Activated T-helper 2 cell treated with anti-CD3 and anti-CD28 coated beads, Interferon-gamma antibody, Interleukin-2, Interleukin-4, amounts not matched to agents 10 μg/mL and 5 μg/mL and 100 μg/mL, durations not matched to agents 14 hours and 24 hours and 36 hours (primary cell): Measurements from ENCODE around the gene SPTBN4. TPM values are rescaled to one million over a fixed set of nuclear protein-coding genes. Genes with fewer than 3 reads are reported as not detected.
"Not testable (repeated sequence)": the region's sequence is repeated elsewhere in the genome, so short reads cannot be mapped to it uniquely, and the experiment has no call there.

Experiments
- DNase-seq: peaks from one replicate; pipeline ENCODE4 v3.0.0; 2021; ENCODE audit warnings: low spot score
- H3K27ac Mint-ChIP-seq: one replicate; pipeline ENCODE4 v1.8.0; 2021; ENCODE audit warnings: mixed read lengths
- H3K27me3 Mint-ChIP-seq: one replicate; pipeline ENCODE4 v1.8.0; 2021; ENCODE audit warnings: low read depth, mixed read lengths
- H3K36me3 Mint-ChIP-seq: one replicate; pipeline ENCODE4 v1.8.0; 2021; ENCODE audit warnings: low read depth, mixed read lengths
- H3K4me1 Mint-ChIP-seq: one replicate; pipeline ENCODE4 v1.8.0; 2021; ENCODE audit warnings: low read depth, mixed read lengths
- H3K4me3 Mint-ChIP-seq: one replicate; pipeline ENCODE4 v1.8.0; 2021; ENCODE audit warnings: low read depth, mild to moderate bottlenecking, moderate library complexity, mixed read lengths
- H3K9me3 Mint-ChIP-seq: one replicate; pipeline ENCODE4 v1.8.0; 2021; ENCODE audit warnings: mixed read lengths
- intact Hi-C: fragments of 100-400 bp; cut with micrococcal nuclease; formaldehyde crosslinking; loops from one replicate; pipeline ENCODE4 v1.15.1; 2023
- total RNA-seq: library from RNA; stranded (reverse); gene quantifications from 2 replicates; pipeline ENCODE4 v1.2.3, GENCODE V29; 2022

SPTBN4 gene
- total RNA-seq, 1 donor from 2014 or later = 0.30 TPM

DNA sequence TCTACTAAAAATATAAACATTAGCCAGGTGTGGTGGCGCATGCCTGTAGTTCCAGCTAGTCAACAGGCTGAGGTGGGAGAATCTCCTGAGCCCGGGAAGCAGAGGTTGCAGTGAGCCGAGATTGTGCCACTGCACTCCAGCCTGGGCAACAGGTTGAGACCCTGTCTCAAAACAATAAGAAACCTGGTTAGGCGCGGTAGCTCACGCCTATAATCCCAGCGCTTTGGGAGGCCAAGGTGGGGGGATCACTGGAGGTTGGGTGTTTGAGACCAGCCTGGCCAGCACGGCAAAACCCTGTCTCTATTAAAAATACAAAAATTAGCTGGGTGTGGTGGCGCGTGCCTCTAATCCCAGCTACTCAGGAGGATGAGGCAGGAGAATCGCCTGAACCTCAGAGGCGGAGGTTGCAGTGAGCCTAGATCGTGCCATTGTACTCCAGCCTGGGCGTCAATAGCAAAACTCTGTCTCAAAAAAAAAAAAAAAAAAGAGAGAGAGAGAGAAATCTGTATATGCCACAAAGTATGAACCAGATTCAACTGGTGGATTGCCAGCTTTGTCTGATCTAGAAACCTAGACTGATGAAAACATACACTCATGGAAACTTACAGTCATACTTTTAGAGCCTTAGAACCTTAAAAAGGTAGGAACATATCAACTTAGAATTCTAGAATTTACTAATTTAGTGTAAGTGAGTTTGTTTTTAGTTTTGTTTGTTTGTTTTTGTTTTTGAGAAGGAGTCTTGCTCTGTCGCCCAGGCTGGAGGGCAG lies 9.3 kb downstream of the SPTBN4 start:
- DNase-seq, H3K27ac Mint-ChIP-seq, H3K27me3 Mint-ChIP-seq, H3K9me3 Mint-ChIP-seq, H3K4me3 Mint-ChIP-seq, H3K4me1 Mint-ChIP-seq, H3K36me3 Mint-ChIP-seq, intact Hi-C loops: not testable (repeated sequence)

DNA sequence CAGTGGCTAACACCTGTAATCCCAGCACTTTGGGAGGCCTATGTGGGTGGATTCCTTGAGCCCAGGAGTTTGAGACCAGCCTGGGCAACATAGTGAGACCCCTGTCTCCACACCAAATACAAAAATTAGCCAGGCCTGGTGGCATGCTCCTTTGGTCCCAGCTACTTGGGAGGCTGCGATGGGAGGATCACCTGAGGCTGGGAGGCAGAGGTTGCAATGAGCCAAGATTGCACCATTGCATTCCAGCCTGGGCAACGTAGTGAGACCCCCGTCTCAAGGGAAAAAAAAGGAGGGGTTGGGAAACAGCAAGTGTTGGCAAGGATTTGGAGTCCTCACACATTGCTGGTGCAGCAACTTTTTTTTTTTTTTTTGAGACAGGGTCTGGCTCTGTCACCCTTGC lies 19.2 kb downstream of the SPTBN4 start:
- Mint-ChIP-seq H3K4me1 (peaks cover 9% of the 10 kb centered on the region), H3K27me3 (peaks cover 3% of the 10 kb centered on the region), H3K9me3 (no peaks in the 10 kb centered on the region), H3K36me3 (no peaks in the 10 kb centered on the region), H3K27ac (no peak overlapping the region), H3K4me3 (no peak overlapping the region)
- intact Hi-C loops = no loop called here
- no peak for DNase-seq

DNA sequence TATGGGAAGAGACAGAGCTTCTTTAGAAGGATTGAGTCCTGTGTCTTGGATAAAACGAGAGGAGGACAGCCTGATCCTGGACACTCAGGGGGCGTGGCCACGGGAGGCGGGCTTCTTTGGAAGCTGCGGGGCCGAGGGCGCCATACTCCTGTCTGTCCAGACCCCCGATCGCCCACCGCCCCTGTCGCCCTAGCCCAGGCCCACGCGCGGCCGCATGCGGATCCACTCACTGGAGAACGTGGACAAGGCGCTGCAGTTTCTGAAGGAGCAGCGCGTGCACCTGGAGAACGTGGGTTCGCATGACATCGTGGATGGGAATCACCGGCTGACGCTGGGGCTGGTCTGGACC lies 23.1 kb downstream of the SPTBN4 start:
- H3K4me3 Mint-ChIP-seq = no peak overlapping the region

DNA sequence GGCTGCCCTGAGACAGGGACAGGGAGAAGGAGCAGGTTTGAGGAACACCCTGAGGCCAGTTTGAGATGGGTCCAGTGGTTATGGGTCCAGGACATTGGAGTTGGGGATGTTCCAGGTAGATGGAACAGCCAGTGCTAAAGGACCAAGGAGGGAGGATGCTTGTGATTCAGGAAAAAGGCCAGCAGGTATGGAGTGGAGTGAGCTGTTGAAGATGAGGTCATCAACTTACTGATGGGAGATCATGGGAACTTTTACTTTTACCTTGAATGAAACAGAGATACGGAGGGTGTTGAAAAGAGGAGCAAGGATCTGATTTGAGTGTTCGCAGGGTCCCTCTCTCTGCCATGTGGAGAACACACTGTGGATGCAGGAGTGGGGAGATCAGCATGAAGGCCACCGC lies 25.5 kb downstream of the SPTBN4 start:
- H3K4me1 Mint-ChIP-seq = peaks cover 7% of the 10 kb centered on the region
- H3K9me3 Mint-ChIP-seq = no peaks in the 10 kb centered on the region
- H3K27ac Mint-ChIP-seq = no peak overlapping the region
- intact Hi-C loops = no loop called here
- no peak for DNase-seq
- no peak overlapping the region for H3K4me3 Mint-ChIP-seq
- peaks cover 8% of the 10 kb centered on the region for H3K27me3 Mint-ChIP-seq
- H3K36me3 Mint-ChIP-seq = no peaks in the 10 kb centered on the region

More for the DNA sequence above, 23.1 kb downstream of the SPTBN4 start:
- DNase-seq = no peak
- H3K27me3 Mint-ChIP-seq = peaks cover 10% of the 10 kb centered on the region
- no peak overlapping the region for H3K27ac Mint-ChIP-seq
- peaks cover 9% of the 10 kb centered on the region for H3K4me1 Mint-ChIP-seq
- H3K36me3 Mint-ChIP-seq = no peaks in the 10 kb centered on the region
- no peaks in the 10 kb centered on the region for H3K9me3 Mint-ChIP-seq
- intact Hi-C loops = no loop called here

DNA sequence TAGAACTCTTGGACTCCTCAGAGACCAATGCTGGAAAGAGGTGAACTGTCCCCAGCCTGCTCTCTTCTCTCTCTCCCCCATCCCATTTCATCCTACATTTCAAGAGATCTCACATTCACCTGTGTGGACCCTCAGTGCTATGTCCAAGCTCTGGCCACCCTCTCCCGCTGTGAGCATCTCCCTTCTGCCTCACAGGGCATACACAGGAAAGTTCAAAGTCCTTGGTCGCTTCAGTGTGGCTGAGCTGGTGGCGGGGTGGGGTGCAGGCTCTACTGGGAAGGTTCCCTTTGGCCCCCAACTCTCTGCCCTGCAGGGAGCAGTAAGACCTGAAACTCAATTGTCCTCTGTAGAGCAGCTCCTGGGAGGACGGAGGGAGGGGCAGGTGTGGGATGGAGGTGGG lies 27.0 kb downstream of the SPTBN4 start:
- intact Hi-C loops = no loop called here
- no peak for DNase-seq
- Mint-ChIP-seq H3K27me3 (peaks cover 8% of the 10 kb centered on the region), H3K9me3 (no peaks in the 10 kb centered on the region), H3K27ac (no peak overlapping the region), H3K4me3 (no peak overlapping the region), H3K4me1 (no peaks in the 10 kb centered on the region), H3K36me3 (no peaks in the 10 kb centered on the region)

DNA sequence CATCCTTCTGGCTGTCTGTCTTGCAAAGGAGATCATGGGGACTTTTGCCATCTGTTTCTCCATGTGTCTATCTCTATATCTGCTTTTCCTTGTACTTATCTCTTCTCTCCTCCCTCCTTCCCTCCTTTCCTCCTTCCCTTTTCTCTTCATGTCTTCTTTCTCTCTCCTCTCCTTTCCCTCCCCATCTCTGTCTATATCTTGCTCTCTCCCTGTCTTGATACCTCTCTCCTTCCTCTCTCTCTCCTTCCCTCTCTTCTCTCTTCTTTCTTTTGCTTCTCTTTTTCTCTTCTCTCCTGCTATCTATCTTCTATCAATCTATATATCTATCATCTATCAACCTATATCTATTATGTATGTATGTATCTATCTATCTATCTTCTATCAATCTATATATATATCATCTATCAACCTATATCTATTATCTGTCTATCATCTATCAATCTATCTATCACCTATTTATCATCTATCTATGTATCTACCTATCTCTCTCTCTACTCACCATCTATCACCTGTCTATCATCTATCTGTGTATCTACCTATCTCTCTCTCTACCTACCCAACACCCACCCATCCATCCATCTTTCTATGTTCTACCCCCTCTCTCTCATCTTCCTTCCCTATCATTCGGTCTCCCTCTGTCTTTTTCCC lies 27.5 kb downstream of the SPTBN4 start:
- H3K27me3 Mint-ChIP-seq = peaks cover 8% of the 10 kb centered on the region
- H3K36me3 Mint-ChIP-seq = no peaks in the 10 kb centered on the region
- no peaks in the 10 kb centered on the region for H3K9me3 Mint-ChIP-seq
- no peak overlapping the region for H3K4me3 Mint-ChIP-seq
- no peak for DNase-seq
- H3K4me1 Mint-ChIP-seq = no peaks in the 10 kb centered on the region
- H3K27ac Mint-ChIP-seq = no peak overlapping the region
- intact Hi-C loops = no loop called here

DNA sequence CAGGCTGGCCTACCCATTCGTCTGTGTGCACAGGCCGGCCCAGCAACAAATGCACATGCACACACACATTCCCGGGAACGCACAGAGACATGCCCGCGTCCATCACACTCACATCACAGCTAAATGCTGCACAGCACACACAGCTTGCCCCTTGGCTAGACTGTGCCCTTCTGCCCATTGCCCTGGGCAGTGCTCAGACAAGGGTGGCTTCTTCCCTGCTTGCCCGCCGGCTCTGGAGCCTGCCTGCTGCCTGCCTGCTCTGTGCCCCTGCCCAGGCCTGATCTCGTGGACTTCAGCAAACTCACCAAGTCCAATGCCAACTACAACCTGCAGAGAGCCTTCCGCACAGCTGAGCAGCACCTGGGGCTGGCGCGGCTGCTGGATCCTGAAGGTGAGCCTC lies 30.4 kb downstream of the SPTBN4 start:
- no peaks in the 10 kb centered on the region for H3K36me3 Mint-ChIP-seq
- no peak overlapping the region for H3K27ac Mint-ChIP-seq
- no peaks in the 10 kb centered on the region for H3K4me1 Mint-ChIP-seq
- no peaks in the 10 kb centered on the region for H3K9me3 Mint-ChIP-seq
- no peak for DNase-seq
- intact Hi-C loops = no loop called here
- peaks cover 5% of the 10 kb centered on the region for H3K27me3 Mint-ChIP-seq
- H3K4me3 Mint-ChIP-seq = no peak overlapping the region

DNA sequence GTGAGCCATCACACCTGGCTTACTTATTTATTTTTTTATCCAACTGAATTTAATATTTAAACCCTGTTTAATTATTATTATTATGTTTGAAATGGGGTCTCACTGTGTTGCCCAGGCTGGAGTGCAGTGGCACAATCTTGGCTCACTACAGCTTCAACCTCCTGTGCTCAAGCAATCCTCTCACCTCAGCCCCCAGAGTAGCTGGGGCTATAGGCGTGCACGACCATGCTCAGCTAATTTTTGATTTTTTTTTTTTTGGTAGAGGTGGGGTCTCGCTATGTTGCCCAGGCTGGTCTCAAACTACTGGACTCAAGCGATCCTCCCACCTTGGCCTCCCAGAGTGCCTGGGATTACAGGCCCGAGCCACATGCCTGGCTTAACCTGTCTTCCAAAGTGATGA lies 32.5 kb downstream of the SPTBN4 start:
- no peak for DNase-seq
- Mint-ChIP-seq H3K4me1 (no peaks in the 10 kb centered on the region), H3K9me3 (no peaks in the 10 kb centered on the region), H3K27me3 (peaks cover 3% of the 10 kb centered on the region), H3K27ac (no peak overlapping the region), H3K36me3 (no peaks in the 10 kb centered on the region), H3K4me3 (no peak overlapping the region)
- intact Hi-C loops = no loop called here

DNA sequence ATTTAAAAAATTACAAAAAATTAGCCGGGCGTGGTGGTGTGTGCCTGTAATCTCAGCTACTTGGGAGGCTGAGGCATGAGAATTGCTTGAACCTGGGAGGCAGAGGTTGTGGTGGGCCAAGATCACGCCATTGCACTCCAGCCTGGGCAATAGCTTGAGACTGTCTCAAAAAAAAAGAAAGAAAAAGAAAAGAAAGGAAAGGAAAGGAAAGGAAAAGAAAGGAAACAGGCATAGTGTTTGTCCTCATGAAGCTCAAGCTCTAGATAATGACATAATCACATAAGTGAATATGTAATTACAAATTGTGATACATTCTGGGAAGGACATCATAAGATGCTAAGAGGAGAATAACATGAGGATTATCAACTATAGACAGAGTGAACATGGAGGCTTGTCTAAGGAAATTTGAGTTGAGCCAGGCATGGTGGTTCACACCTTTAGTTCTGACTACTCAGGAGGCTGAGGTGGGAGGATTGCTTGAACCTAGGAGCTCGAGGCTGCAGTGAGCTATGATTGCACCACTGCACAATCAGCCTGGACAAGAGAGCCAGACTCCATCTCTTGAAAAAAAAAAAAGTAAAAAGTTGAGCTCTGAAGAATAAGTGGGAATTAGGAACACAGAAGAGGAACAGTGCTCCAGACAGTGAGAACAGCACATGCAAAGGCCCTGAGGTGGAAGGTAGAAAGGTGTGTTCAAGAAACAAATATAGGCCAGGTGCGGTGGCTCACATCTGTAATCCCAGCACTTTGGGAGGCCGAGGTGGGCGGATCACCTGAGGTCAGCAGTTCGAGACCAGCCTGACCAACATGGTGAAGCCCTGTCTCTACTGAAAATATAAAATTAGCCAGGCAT lies 34.1 kb downstream of the SPTBN4 start:
- H3K27ac Mint-ChIP-seq, H3K27me3 Mint-ChIP-seq, H3K36me3 Mint-ChIP-seq, DNase-seq, H3K4me3 Mint-ChIP-seq, intact Hi-C loops, H3K4me1 Mint-ChIP-seq, H3K9me3 Mint-ChIP-seq: not testable (repeated sequence)

DNA sequence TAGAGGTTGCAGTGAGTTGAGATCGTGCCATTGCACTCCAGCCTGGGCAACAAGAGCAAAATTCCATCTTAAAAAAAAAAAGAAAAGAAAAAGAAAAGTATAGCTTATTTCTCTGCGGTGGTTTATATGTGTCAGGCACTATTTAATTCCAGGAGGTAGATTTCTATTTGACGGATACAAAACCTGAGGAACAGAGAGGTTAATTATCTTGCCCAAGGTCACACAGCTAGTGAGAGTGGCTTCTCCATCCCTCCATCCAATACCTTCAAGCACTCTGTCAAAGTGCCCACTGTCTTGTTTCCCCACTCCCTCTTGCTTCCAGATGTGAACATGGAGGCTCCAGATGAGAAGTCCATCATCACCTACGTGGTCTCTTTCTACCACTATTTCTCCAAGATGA lies 34.8 kb downstream of the SPTBN4 start:
- Mint-ChIP-seq H3K9me3 (no peaks in the 10 kb centered on the region), H3K4me1 (no peaks in the 10 kb centered on the region)
- intact Hi-C loops = no loop called here

DNA sequence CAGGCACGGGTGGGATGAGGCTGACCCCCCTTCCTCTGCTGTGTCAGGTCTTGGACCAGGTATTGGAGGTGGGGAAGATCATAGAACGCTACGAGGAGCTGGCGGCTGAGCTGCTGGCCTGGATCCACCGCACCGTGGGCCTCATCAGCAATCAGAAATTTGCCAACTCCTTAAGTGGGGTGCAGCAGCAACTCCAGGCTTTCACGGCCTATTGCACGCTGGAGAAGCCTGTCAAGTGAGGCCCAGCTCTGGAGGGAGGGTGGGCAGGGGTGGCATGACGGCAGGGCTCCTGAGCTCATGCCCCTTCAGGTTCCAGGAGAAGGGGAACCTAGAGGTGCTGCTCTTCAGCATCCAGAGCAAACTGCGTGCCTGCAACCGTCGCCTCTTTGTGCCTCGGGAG lies 35.3 kb downstream of the SPTBN4 start:
- Mint-ChIP-seq H3K36me3 (no peaks in the 10 kb centered on the region), H3K4me3 (no peak overlapping the region), H3K9me3 (no peaks in the 10 kb centered on the region), H3K27me3 (peaks cover 4% of the 10 kb centered on the region), H3K27ac (no peak overlapping the region), H3K4me1 (no peaks in the 10 kb centered on the region)
- DNase-seq = no peak
- intact Hi-C loops = no loop called here

More for the DNA sequence above, 34.8 kb downstream of the SPTBN4 start:
- H3K36me3 Mint-ChIP-seq = no peaks in the 10 kb centered on the region
- H3K27ac Mint-ChIP-seq = no peak overlapping the region
- no peak overlapping the region for H3K4me3 Mint-ChIP-seq
- peaks cover 4% of the 10 kb centered on the region for H3K27me3 Mint-ChIP-seq
- no peak for DNase-seq

DNA sequence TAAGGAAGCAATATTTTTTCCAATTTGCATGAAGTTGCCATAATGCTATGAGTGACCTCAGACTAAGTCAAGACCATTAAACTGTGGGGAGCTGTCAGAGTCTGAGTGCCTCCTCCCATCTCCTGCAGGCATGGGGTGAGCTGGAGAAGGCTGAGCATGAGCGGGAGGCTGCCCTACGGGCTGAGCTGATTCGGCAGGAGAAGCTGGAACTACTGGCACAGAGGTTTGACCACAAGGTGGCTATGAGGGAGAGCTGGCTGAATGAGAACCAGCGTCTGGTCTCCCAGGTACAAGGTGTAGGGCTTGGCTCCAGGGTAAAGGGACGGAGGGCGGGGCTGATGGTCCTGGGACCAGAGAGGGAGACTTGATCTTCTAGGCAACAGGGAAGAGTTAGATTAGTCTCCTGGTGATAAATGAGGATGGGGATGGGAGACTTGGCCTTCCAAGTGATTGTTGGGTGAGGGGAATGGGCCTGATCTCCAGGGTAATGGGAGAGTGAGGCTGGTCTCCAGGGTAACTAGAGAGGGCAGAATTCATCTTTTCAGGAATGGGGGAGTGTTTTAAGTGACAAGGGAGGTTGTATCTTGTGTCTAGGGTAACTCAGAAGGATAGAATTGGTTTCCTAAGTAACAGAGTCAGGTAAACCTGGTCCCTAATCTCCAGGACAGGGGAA lies 36.0 kb downstream of the SPTBN4 start:
- no peak for DNase-seq
- Mint-ChIP-seq H3K9me3 (no peaks in the 10 kb centered on the region), H3K27ac (no peak overlapping the region), H3K4me1 (no peaks in the 10 kb centered on the region), H3K36me3 (no peaks in the 10 kb centered on the region), H3K27me3 (peaks cover 5% of the 10 kb centered on the region), H3K4me3 (no peak overlapping the region)
- intact Hi-C loops = no loop called here
